HepG2 (cell line): ENCODE measurements around the gene HSPA1A. TPM values are rescaled to one million over a fixed set of nuclear protein-coding genes. Genes with fewer than 3 reads are reported as not detected.

ENCODE experiments used
- EEA1 ChIP-seq: sonication (generic); formaldehyde crosslinking; IDR thresholded peaks from 2 replicates; pipeline ENCODE4 v1.5.1; 2020; ENCODE audit warnings: mild to moderate bottlenecking, missing genetic modification reagents, borderline replicate concordance
- IRF2 ChIP-seq: IDR thresholded peaks from 2 replicates; pipeline ENCODE4 v1.6.1; 2018; ENCODE audit warnings: missing genetic modification reagents, missing compliant biosample characterization
- NFYB ChIP-seq: sonication (generic); formaldehyde crosslinking; IDR thresholded peaks from 2 replicates; pipeline ENCODE4 v1.4.0; 2020; ENCODE audit warnings: missing genetic modification reagents
- RBFOX2 ChIP-seq: fragments of 200-400 bp; formaldehyde crosslinking; IDR thresholded peaks from 2 replicates; pipeline ENCODE4 v1.6.1; 2017; ENCODE audit warnings: low read depth, mild to moderate bottlenecking, low read length
- RNF2 ChIP-seq: fragments of 450-650 bp; conservative IDR thresholded peaks from 2 replicates; pipeline ENCODE4 v1.6.1; 2016; ENCODE audit warnings: low read depth
- ZNF317 ChIP-seq: sonication (generic); formaldehyde crosslinking; IDR thresholded peaks from 2 replicates; pipeline ENCODE4 v1.5.0; 2020; ENCODE audit warnings: mild to moderate bottlenecking, missing genetic modification reagents
- ZNF326 ChIP-seq: sonication (generic); formaldehyde crosslinking; IDR thresholded peaks from 2 replicates; pipeline ENCODE4 v1.4.0; 2020; ENCODE audit warnings: missing genetic modification reagents, borderline replicate concordance
- ZNF549 ChIP-seq: sonication (generic); formaldehyde crosslinking; IDR thresholded peaks from 2 replicates; pipeline ENCODE4 v1.5.0; 2020; ENCODE audit warnings: missing genetic modification reagents
- polyA plus RNA-seq, 8 experiments: library from polyadenylated mRNA; depleted of rRNA in 3 of 8; stranded (reverse) in 7 of 8; unstranded in 1 of 8; fragments of >200 nt; fragmentation: Illumina TruSeq in 4 of 8; extraction: Trizol in 4 of 8; gene quantifications; 2 replicates each; pipeline versions ENCODE4 v1.2.1 to v1.2.3, GENCODE V29; 2011 to 2016; ENCODE audit warnings: low read depth in 4 of 8, missing spikeins in 1 of 8, mixed read lengths in 1 of 8; ENCODE audit not compliant: insufficient read depth in 1 of 8
- total RNA-seq, 5 experiments: library from RNA; depleted of rRNA; stranded (reverse); fragments of >200 nt; fragmentation: Illumina TruSeq; extraction: Trizol; gene quantifications; 2 replicates each; pipeline ENCODE4 v1.2.3, GENCODE V29; 2016; ENCODE audit warnings: low read depth in 1 of 5
- TF ChIP-seq, protein P1 (sequence below): sonication (generic); formaldehyde crosslinking; IDR thresholded peaks from 2 replicates; pipeline ENCODE4 v1.5.1; 2020; ENCODE audit warnings: mild to moderate bottlenecking, moderate library complexity, missing genetic modification reagents
- TF ChIP-seq, protein P2 (sequence below): sonication (generic); formaldehyde crosslinking; IDR thresholded peaks from 2 replicates; pipeline ENCODE4 v1.5.1; 2020; ENCODE audit warnings: missing genetic modification reagents, mild to moderate bottlenecking, borderline replicate concordance
- TF ChIP-seq, protein P3 (sequence below): sonication (generic); formaldehyde crosslinking; IDR thresholded peaks from 2 replicates; pipeline ENCODE4 v1.4.0; 2020; ENCODE audit warnings: missing genetic modification reagents, borderline replicate concordance
- TF ChIP-seq, protein P4 (sequence below): sonication (generic); formaldehyde crosslinking; IDR thresholded peaks from 2 replicates; pipeline ENCODE4 v1.5.0; 2020; ENCODE audit warnings: missing genetic modification reagents
- TF ChIP-seq, protein P5 (sequence below): sonication (generic); formaldehyde crosslinking; conservative IDR thresholded peaks from 2 replicates; pipeline ENCODE4 v1.4.0; 2020; ENCODE audit warnings: mild to moderate bottlenecking, missing genetic modification reagents, moderate library complexity
- TF ChIP-seq, protein P6 (sequence below): sonication (generic); formaldehyde crosslinking; IDR thresholded peaks from 2 replicates; pipeline ENCODE4 v1.4.0; 2020; ENCODE audit warnings: missing genetic modification reagents

HSPA1A gene
- total and polyA plus RNA-seq, 2 of the 13 experiments (the other 11 are each of a cell fraction or from before 2014, with no cell fraction given) = 44.5 to 85.0 TPM

DNA sequence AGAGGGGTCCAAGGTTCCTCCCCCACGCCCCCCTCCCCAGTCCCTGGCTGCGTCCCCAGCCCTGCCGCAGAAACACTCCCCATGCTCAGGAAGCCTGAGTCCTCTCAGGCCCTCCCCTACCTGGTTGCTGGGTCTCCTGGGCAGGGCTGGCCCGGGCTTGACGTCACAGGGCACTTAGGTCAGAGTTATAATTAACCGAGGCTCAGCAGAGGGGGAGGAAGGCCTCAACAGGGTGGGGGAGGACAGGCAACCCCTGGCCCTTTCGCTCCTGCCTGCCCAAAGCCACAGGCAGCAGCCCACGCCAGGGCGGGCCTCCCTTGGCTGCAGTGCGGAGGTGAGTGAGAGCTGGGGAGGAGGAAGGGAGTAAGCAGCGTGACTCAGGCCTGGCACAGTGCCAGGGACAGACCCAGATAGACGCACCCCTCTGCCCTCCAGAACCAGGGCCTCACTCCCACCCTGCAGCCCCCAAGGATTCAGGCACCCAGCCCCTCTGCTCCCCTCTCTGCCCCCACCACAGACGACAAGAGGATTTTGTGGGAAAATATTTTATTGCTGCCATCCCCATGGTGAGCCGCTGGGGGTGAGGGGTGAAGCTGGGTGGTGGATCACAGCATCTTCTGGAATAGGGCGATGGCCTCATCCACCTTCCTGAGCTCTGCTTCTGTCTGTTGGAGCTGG is 38.2 kb upstream of the HSPA1A start, which contains the start of gene VWA7 (continued):
- TF ChIP-seq, protein P1, sequence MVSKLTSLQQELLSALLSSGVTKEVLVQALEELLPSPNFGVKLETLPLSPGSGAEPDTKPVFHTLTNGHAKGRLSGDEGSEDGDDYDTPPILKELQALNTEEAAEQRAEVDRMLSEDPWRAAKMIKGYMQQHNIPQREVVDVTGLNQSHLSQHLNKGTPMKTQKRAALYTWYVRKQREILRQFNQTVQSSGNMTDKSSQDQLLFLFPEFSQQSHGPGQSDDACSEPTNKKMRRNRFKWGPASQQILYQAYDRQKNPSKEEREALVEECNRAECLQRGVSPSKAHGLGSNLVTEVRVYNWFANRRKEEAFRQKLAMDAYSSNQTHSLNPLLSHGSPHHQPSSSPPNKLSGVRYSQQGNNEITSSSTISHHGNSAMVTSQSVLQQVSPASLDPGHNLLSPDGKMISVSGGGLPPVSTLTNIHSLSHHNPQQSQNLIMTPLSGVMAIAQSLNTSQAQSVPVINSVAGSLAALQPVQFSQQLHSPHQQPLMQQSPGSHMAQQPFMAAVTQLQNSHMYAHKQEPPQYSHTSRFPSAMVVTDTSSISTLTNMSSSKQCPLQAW = peak; percentile 96
- TF ChIP-seq IRF2 (CRISPR knock-in tag) (peak; percentile 68; the same call in 1 of the 2 replicates), ZNF317 (CRISPR knock-in tag) (no peak), ZNF326 (CRISPR knock-in tag) (0 out of 2 replicates have a peak, but pooled peaks have one; percentile 58), RBFOX2 (peak; percentile 68), NFYB (CRISPR knock-in tag) (no peak), EEA1 (no peak), ZNF549 (CRISPR knock-in tag) (no peak), RNF2 (no peak)
- TF ChIP-seq, protein P2, sequence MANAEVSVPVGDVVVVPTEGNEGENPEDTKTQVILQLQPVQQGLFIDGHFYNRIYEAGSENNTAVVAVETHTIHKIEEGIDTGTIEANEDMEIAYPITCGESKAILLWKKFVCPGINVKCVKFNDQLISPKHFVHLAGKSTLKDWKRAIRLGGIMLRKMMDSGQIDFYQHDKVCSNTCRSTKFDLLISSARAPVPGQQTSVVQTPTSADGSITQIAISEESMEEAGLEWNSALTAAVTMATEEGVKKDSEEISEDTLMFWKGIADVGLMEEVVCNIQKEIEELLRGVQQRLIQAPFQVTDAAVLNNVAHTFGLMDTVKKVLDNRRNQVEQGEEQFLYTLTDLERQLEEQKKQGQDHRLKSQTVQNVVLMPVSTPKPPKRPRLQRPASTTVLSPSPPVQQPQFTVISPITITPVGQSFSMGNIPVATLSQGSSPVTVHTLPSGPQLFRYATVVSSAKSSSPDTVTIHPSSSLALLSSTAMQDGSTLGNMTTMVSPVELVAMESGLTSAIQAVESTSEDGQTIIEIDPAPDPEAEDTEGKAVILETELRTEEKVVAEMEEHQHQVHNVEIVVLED (CRISPR knock-in tag) = peak; percentile 53; the same call in 1 of the 2 replicates
- TF ChIP-seq, protein P3, sequence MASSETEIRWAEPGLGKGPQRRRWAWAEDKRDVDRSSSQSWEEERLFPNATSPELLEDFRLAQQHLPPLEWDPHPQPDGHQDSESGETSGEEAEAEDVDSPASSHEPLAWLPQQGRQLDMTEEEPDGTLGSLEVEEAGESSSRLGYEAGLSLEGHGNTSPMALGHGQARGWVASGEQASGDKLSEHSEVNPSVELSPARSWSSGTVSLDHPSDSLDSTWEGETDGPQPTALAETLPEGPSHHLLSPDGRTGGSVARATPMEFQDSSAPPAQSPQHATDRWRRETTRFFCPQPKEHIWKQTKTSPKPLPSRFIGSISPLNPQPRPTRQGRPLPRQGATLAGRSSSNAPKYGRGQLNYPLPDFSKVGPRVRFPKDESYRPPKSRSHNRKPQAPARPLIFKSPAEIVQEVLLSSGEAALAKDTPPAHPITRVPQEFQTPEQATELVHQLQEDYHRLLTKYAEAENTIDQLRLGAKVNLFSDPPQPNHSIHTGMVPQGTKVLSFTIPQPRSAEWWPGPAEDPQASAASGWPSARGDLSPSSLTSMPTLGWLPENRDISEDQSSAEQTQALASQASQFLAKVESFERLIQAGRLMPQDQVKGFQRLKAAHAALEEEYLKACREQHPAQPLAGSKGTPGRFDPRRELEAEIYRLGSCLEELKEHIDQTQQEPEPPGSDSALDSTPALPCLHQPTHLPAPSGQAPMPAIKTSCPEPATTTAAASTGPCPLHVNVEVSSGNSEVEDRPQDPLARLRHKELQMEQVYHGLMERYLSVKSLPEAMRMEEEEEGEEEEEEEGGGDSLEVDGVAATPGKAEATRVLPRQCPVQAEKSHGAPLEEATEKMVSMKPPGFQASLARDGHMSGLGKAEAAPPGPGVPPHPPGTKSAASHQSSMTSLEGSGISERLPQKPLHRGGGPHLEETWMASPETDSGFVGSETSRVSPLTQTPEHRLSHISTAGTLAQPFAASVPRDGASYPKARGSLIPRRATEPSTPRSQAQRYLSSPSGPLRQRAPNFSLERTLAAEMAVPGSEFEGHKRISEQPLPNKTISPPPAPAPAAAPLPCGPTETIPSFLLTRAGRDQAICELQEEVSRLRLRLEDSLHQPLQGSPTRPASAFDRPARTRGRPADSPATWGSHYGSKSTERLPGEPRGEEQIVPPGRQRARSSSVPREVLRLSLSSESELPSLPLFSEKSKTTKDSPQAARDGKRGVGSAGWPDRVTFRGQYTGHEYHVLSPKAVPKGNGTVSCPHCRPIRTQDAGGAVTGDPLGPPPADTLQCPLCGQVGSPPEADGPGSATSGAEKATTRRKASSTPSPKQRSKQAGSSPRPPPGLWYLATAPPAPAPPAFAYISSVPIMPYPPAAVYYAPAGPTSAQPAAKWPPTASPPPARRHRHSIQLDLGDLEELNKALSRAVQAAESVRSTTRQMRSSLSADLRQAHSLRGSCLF (CRISPR knock-in tag) = no peak
- TF ChIP-seq, protein P4, sequence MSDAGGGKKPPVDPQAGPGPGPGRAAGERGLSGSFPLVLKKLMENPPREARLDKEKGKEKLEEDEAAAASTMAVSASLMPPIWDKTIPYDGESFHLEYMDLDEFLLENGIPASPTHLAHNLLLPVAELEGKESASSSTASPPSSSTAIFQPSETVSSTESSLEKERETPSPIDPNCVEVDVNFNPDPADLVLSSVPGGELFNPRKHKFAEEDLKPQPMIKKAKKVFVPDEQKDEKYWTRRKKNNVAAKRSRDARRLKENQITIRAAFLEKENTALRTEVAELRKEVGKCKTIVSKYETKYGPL (CRISPR knock-in tag) = no peak
- TF ChIP-seq, protein P5, sequence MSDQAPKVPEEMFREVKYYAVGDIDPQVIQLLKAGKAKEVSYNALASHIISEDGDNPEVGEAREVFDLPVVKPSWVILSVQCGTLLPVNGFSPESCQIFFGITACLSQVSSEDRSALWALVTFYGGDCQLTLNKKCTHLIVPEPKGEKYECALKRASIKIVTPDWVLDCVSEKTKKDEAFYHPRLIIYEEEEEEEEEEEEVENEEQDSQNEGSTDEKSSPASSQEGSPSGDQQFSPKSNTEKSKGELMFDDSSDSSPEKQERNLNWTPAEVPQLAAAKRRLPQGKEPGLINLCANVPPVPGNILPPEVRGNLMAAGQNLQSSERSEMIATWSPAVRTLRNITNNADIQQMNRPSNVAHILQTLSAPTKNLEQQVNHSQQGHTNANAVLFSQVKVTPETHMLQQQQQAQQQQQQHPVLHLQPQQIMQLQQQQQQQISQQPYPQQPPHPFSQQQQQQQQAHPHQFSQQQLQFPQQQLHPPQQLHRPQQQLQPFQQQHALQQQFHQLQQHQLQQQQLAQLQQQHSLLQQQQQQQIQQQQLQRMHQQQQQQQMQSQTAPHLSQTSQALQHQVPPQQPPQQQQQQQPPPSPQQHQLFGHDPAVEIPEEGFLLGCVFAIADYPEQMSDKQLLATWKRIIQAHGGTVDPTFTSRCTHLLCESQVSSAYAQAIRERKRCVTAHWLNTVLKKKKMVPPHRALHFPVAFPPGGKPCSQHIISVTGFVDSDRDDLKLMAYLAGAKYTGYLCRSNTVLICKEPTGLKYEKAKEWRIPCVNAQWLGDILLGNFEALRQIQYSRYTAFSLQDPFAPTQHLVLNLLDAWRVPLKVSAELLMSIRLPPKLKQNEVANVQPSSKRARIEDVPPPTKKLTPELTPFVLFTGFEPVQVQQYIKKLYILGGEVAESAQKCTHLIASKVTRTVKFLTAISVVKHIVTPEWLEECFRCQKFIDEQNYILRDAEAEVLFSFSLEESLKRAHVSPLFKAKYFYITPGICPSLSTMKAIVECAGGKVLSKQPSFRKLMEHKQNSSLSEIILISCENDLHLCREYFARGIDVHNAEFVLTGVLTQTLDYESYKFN = peak; percentile 88
- TF ChIP-seq, protein P6, sequence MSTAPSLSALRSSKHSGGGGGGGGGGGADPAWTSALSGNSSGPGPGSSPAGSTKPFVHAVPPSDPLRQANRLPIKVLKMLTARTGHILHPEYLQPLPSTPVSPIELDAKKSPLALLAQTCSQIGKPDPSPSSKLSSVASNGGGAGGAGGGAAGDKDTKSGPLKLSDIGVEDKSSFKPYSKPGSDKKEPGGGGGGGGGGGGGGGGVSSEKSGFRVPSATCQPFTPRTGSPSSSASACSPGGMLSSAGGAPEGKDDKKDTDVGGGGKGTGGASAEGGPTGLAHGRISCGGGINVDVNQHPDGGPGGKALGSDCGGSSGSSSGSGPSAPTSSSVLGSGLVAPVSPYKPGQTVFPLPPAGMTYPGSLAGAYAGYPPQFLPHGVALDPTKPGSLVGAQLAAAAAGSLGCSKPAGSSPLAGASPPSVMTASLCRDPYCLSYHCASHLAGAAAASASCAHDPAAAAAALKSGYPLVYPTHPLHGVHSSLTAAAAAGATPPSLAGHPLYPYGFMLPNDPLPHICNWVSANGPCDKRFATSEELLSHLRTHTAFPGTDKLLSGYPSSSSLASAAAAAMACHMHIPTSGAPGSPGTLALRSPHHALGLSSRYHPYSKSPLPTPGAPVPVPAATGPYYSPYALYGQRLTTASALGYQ = no peak
